ENCODE results near the gene TTC3.

The TTC3 gene

GRCh38 chr21:37237346-37237745 is 164.3 kb downstream of the TTC3 start:
- no peaks in the 10 kb centered on the region for H3K27me3 ChIP-seq (ENCODE audit: control insufficient read depth, insufficient read depth, low read length)
- no peaks in the 10 kb centered on the region for H3K9me3 ChIP-seq (ENCODE audit: control insufficient read depth, insufficient read depth, low read depth, low read length)
- H3K36me3 ChIP-seq (ENCODE audit: control insufficient read depth, insufficient read depth, low read length) = peaks cover 58% of the 10 kb centered on the region
- H3K9ac ChIP-seq (ENCODE audit: low read length) = no peak overlapping the region
- H3K27ac ChIP-seq (ENCODE audit: low read depth, low read length) = no peak overlapping the region
- H3K4me3 ChIP-seq (ENCODE audit: low read depth, low read length) = no peak overlapping the region
- H3K4me1 ChIP-seq (ENCODE audit: control insufficient read depth, insufficient read depth, low read length) = no peaks in the 10 kb centered on the region

- H3K9ac ChIP-seq (ENCODE audit: low read length) = no peak overlapping the region
- H3K4me1 ChIP-seq (ENCODE audit: control insufficient read depth, insufficient read depth, low read length) = no peaks in the 10 kb centered on the region
- H3K36me3 ChIP-seq (ENCODE audit: control insufficient read depth, insufficient read depth, low read length) = peaks cover 54% of the 10 kb centered on the region
- H3K27me3 ChIP-seq (ENCODE audit: control insufficient read depth, insufficient read depth, low read length) = no peaks in the 10 kb centered on the region
- H3K9me3 ChIP-seq (ENCODE audit: control insufficient read depth, insufficient read depth, low read depth, low read length) = no peaks in the 10 kb centered on the region
- no peak overlapping the region for H3K27ac ChIP-seq (ENCODE audit: low read depth, low read length)
- no peak overlapping the region for H3K4me3 ChIP-seq (ENCODE audit: low read depth, low read length)
Measured at GRCh38 chr21:37237764-37238163, 164.7 kb downstream of the TTC3 start.

- Histone ChIP-seq H3K4me1 (ENCODE audit: control insufficient read depth, insufficient read depth, low read length) (peaks cover 18% of the 10 kb centered on the region), H3K27me3 (ENCODE audit: control insufficient read depth, insufficient read depth, low read length) (no peaks in the 10 kb centered on the region), H3K27ac (ENCODE audit: low read depth, low read length) (no peak overlapping the region), H3K9me3 (ENCODE audit: control insufficient read depth, insufficient read depth, low read depth, low read length) (no peaks in the 10 kb centered on the region), H3K36me3 (ENCODE audit: control insufficient read depth, insufficient read depth, low read length) (peaks cover 41% of the 10 kb centered on the region), H3K9ac (ENCODE audit: low read length) (no peak overlapping the region), H3K4me3 (ENCODE audit: low read depth, low read length) (no peak overlapping the region)
Measured at GRCh38 chr21:37240978-37241377, 167.9 kb downstream of the TTC3 start.

- no peak overlapping the region for H3K4me3 ChIP-seq (ENCODE audit: low read depth, low read length)
- no peak overlapping the region for H3K27ac ChIP-seq (ENCODE audit: low read depth, low read length)
- peaks cover 18% of the 10 kb centered on the region for H3K4me1 ChIP-seq (ENCODE audit: control insufficient read depth, insufficient read depth, low read length)
- H3K9ac ChIP-seq (ENCODE audit: low read length) = no peak overlapping the region
- H3K36me3 ChIP-seq (ENCODE audit: control insufficient read depth, insufficient read depth, low read length) = peaks cover 37% of the 10 kb centered on the region
- H3K9me3 ChIP-seq (ENCODE audit: control insufficient read depth, insufficient read depth, low read depth, low read length) = no peaks in the 10 kb centered on the region
- no peaks in the 10 kb centered on the region for H3K27me3 ChIP-seq (ENCODE audit: control insufficient read depth, insufficient read depth, low read length)
Measured at GRCh38 chr21:37241426-37241825, 168.4 kb downstream of the TTC3 start.

GRCh38 chr21:37243961-37244360 is 170.9 kb downstream of the TTC3 start:
- Histone ChIP-seq H3K27ac (ENCODE audit: low read depth, low read length) (no peak overlapping the region), H3K9me3 (ENCODE audit: control insufficient read depth, insufficient read depth, low read depth, low read length) (no peaks in the 10 kb centered on the region), H3K36me3 (ENCODE audit: control insufficient read depth, insufficient read depth, low read length) (peaks cover 12% of the 10 kb centered on the region), H3K9ac (ENCODE audit: low read length) (no peak overlapping the region), H3K4me3 (ENCODE audit: low read depth, low read length) (no peak overlapping the region), H3K4me1 (ENCODE audit: control insufficient read depth, insufficient read depth, low read length) (peaks cover 18% of the 10 kb centered on the region), H3K27me3 (ENCODE audit: control insufficient read depth, insufficient read depth, low read length) (no peaks in the 10 kb centered on the region)

- H3K9me3 ChIP-seq (ENCODE audit: control insufficient read depth, insufficient read depth, low read depth, low read length) = no peaks in the 10 kb centered on the region
- no peaks in the 10 kb centered on the region for H3K27me3 ChIP-seq (ENCODE audit: control insufficient read depth, insufficient read depth, low read length)
- no peak overlapping the region for H3K9ac ChIP-seq (ENCODE audit: low read length)
- H3K4me3 ChIP-seq (ENCODE audit: low read depth, low read length) = no peak overlapping the region
- H3K36me3 ChIP-seq (ENCODE audit: control insufficient read depth, insufficient read depth, low read length) = peaks cover 12% of the 10 kb centered on the region
- no peak overlapping the region for H3K27ac ChIP-seq (ENCODE audit: low read depth, low read length)
- peaks cover 18% of the 10 kb centered on the region for H3K4me1 ChIP-seq (ENCODE audit: control insufficient read depth, insufficient read depth, low read length)
Measured at GRCh38 chr21:37244501-37245095, 171.5 kb downstream of the TTC3 start.

- Histone ChIP-seq H3K9ac (ENCODE audit: low read length) (no peak overlapping the region), H3K9me3 (ENCODE audit: control insufficient read depth, insufficient read depth, low read depth, low read length) (no peaks in the 10 kb centered on the region), H3K4me3 (ENCODE audit: low read depth, low read length) (no peak overlapping the region), H3K36me3 (ENCODE audit: control insufficient read depth, insufficient read depth, low read length) (peaks cover 11% of the 10 kb centered on the region), H3K27me3 (ENCODE audit: control insufficient read depth, insufficient read depth, low read length) (no peaks in the 10 kb centered on the region), H3K27ac (ENCODE audit: low read depth, low read length) (no peak overlapping the region), H3K4me1 (ENCODE audit: control insufficient read depth, insufficient read depth, low read length) (peaks cover 18% of the 10 kb centered on the region)
Measured at GRCh38 chr21:37245151-37245550, 172.1 kb downstream of the TTC3 start.

GRCh38 chr21:37248298-37248697 is 175.2 kb downstream of the TTC3 start:
- Histone ChIP-seq H3K9me3 (ENCODE audit: control insufficient read depth, insufficient read depth, low read depth, low read length) (no peaks in the 10 kb centered on the region), H3K36me3 (ENCODE audit: control insufficient read depth, insufficient read depth, low read length) (no peaks in the 10 kb centered on the region), H3K4me3 (ENCODE audit: low read depth, low read length) (no peak overlapping the region), H3K4me1 (ENCODE audit: control insufficient read depth, insufficient read depth, low read length) (peaks cover 13% of the 10 kb centered on the region), H3K27me3 (ENCODE audit: control insufficient read depth, insufficient read depth, low read length) (no peaks in the 10 kb centered on the region), H3K9ac (ENCODE audit: low read length) (no peak overlapping the region), H3K27ac (ENCODE audit: low read depth, low read length) (no peak overlapping the region)

- no peaks in the 10 kb centered on the region for H3K27me3 ChIP-seq (ENCODE audit: control insufficient read depth, insufficient read depth, low read length)
- peaks cover 12% of the 10 kb centered on the region for H3K4me1 ChIP-seq (ENCODE audit: control insufficient read depth, insufficient read depth, low read length)
- H3K9me3 ChIP-seq (ENCODE audit: control insufficient read depth, insufficient read depth, low read depth, low read length) = no peaks in the 10 kb centered on the region
- no peak overlapping the region for H3K4me3 ChIP-seq (ENCODE audit: low read depth, low read length)
- no peak overlapping the region for H3K27ac ChIP-seq (ENCODE audit: low read depth, low read length)
- H3K9ac ChIP-seq (ENCODE audit: low read length) = no peak overlapping the region
- H3K36me3 ChIP-seq (ENCODE audit: control insufficient read depth, insufficient read depth, low read length) = no peaks in the 10 kb centered on the region
Measured at GRCh38 chr21:37249112-37249904, 176.3 kb downstream of the TTC3 start.

GRCh38 chr21:37251294-37251634 is 178.2 kb downstream of the TTC3 start:
- Histone ChIP-seq H3K9ac (ENCODE audit: low read length) (no peak overlapping the region), H3K9me3 (ENCODE audit: control insufficient read depth, insufficient read depth, low read depth, low read length) (no peaks in the 10 kb centered on the region), H3K4me3 (ENCODE audit: low read depth, low read length) (no peak overlapping the region), H3K27ac (ENCODE audit: low read depth, low read length) (no peak overlapping the region), H3K4me1 (ENCODE audit: control insufficient read depth, insufficient read depth, low read length) (no peaks in the 10 kb centered on the region; the same call in 1 of the 2 replicates), H3K36me3 (ENCODE audit: control insufficient read depth, insufficient read depth, low read length) (no peaks in the 10 kb centered on the region), H3K27me3 (ENCODE audit: control insufficient read depth, insufficient read depth, low read length) (no peaks in the 10 kb centered on the region)
